ENCODE data around the gene ZIK1.

DNA sequence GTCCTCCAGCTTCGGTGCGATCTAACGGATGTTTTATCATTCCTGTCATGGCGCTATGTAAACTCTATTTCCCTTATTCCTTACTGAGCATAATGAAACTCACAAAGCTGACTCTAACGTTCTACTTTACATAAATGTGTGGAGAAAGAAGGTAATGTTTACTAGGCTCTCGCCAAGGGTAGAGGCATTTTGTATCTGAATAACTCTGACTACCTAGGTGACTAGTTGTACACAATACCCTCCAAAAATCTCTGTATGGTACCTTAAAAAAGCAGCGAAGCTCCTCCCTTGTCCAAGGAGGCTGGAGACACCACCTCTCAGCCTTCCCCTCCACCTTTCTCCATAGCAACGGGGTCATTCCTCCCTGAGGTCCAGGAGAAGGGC lies 15.4 kb downstream of the ZIK1 start:
- TF ChIP-seq POLR2A (IDR thresholded peaks at IDR 0.05) (no peak), EP300 (IDR thresholded peaks at IDR 0.05) (no peak)
- TF ChIP-seq, protein P1, sequence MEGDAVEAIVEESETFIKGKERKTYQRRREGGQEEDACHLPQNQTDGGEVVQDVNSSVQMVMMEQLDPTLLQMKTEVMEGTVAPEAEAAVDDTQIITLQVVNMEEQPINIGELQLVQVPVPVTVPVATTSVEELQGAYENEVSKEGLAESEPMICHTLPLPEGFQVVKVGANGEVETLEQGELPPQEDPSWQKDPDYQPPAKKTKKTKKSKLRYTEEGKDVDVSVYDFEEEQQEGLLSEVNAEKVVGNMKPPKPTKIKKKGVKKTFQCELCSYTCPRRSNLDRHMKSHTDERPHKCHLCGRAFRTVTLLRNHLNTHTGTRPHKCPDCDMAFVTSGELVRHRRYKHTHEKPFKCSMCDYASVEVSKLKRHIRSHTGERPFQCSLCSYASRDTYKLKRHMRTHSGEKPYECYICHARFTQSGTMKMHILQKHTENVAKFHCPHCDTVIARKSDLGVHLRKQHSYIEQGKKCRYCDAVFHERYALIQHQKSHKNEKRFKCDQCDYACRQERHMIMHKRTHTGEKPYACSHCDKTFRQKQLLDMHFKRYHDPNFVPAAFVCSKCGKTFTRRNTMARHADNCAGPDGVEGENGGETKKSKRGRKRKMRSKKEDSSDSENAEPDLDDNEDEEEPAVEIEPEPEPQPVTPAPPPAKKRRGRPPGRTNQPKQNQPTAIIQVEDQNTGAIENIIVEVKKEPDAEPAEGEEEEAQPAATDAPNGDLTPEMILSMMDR (IDR thresholded peaks at IDR 0.05), result no peak
